OCI-LY1 (cell line): ENCODE measurements around the gene TOGARAM2.

Experiments used
- EZH2 ChIP-seq: fragments of 200-600 bp; sonication (generic), shearing (Covaris generic); IDR thresholded peaks from 2 replicates; pipeline ENCODE4 v1.8.0; 2017; ENCODE audit warnings: borderline replicate concordance, mixed run types, mild to moderate bottlenecking, antibody characterized with exemption, low read length, moderate library complexity, mixed read lengths
- TF ChIP-seq, protein P1 (sequence below): fragments of 200-600 bp; sonication (generic), shearing (Covaris generic); IDR thresholded peaks from 2 replicates; pipeline ENCODE4 v1.5.1; 2017; ENCODE audit warnings: mild to moderate bottlenecking, antibody characterized with exemption, low read length, moderate library complexity, mixed read lengths

GRCh38 chr2:28994074-28994473 lies 13.0 kb downstream of the TOGARAM2 start:
- TF ChIP-seq, protein P1, sequence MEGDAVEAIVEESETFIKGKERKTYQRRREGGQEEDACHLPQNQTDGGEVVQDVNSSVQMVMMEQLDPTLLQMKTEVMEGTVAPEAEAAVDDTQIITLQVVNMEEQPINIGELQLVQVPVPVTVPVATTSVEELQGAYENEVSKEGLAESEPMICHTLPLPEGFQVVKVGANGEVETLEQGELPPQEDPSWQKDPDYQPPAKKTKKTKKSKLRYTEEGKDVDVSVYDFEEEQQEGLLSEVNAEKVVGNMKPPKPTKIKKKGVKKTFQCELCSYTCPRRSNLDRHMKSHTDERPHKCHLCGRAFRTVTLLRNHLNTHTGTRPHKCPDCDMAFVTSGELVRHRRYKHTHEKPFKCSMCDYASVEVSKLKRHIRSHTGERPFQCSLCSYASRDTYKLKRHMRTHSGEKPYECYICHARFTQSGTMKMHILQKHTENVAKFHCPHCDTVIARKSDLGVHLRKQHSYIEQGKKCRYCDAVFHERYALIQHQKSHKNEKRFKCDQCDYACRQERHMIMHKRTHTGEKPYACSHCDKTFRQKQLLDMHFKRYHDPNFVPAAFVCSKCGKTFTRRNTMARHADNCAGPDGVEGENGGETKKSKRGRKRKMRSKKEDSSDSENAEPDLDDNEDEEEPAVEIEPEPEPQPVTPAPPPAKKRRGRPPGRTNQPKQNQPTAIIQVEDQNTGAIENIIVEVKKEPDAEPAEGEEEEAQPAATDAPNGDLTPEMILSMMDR = no peak
- TF ChIP-seq EZH2 = no peak
